GM13977 (cell line): ENCODE data around the gene BMPR1B.

ENCODE experiments used
- DNase-seq: peaks from one replicate; pipeline ENCODE4 v3.0.0; 2012; ENCODE audit warnings: low spot score
- CTCF ChIP-seq: IDR thresholded peaks from 2 replicates; pipeline ENCODE4 v1.5.1; 2012; ENCODE audit warnings: mild to moderate bottlenecking, control low read depth; ENCODE audit not compliant: insufficient read depth; ENCODE audit errors: extremely low read depth, missing control alignments
- in situ Hi-C: fragments of 300-500 bp; cut with MboI; formaldehyde crosslinking; loops from one replicate; pipeline ENCODE4 v1.12.0; 2022; ENCODE audit warnings: low sequenced_read_pairs, low pct_unique_long_range_greater_than_20kb, mixed read lengths, inconsistent platforms; ENCODE audit not compliant: unreplicated experiment

Gene BMPR1B

GRCh38 chr4:95204873-95205272 is 447.1 kb downstream of the BMPR1B start:
- no peak for DNase-seq
- in situ Hi-C loops, result no loop called here
- TF ChIP-seq CTCF, result no peak
